Fibroblast of skin of back (primary cell): ENCODE data around the gene USH1C.

ENCODE experiments used
- DNase-seq: peaks from one replicate; pipeline ENCODE4 v3.0.0-alpha.2; 2013

USH1C gene

DNA sequence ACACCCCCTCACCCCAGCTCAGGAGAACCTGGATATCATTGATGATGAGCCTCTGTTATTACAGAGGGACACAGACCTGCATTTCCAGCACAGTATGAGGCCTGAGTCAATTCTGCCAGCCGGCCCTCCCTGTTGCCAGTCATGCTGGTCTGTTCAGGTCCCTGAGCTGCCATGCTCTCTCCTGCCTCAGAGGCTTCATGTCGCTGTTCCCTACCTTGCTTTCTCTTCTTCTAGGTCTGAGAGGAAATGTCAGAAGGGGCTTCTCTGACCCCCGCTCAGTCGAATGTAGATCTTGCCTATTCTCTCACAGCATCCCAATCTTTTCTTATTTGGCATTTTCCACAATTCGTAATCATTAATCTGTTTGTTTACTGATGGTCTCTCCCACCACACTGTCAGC, 45.7 kb downstream of the USH1C start:
- DNase-seq, result no peak

DNA sequence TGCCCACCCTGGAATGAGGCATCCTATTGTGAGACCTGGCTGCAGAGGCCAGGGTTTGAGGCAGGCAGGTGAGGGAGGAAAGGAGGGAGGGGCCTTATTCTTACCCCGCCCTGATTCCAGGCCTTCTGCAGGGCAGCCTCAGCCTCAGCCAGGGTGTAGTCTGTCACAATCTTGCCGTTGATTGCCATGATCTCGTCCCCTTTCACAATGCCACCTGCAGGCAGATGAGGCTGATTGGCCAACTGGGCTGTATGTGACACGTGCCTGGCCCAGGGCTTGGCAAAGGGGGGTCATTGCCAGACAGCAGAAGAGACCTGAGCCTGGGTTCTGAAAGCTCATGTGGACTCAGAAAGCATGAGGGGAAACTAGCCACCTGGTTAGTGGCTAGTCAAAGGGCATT, 46.2 kb downstream of the USH1C start:
- no peak for DNase-seq

DNA sequence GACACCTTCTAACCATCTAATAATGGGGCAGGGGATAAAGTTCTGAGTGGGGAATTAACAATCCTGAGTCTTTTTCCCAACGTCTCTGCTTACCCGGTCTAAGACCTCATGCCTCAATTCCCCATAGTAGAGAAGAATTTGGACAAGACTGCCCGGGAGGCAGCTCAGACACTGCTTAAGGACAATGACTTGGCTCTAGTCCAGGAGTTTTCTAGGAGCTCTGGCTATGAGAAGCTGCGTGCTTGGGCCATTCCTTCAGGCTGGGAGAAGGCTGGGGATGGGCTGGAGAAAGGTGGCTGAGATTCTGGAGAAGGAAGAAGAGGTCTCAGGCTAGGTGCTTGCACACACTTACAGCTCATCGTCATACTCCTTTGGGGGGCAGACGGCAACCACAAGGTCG, 47.8 kb downstream of the USH1C start:
- peak; percentile 16 for DNase-seq

DNA sequence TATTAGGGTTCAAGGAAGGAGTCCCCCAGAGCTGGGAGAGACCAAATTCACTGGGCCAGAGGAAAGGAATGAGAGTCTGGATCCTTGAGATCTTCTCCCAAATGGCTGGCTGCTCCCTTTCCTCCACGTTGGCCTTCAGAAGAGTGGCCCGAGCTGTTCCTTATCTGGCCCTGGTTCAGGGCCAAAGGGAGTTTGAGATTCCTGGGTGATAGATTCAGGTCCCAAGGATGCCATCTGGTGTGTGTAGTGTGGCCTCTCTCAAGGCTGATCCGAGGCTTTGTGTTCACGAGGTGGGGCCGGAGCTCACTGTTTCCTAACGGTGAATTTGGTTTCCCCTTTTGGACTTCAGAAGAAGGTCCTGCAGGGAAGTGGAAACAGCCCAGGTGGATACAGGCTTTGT, 50.2 kb downstream of the USH1C start:
- DNase-seq, result no peak

DNA sequence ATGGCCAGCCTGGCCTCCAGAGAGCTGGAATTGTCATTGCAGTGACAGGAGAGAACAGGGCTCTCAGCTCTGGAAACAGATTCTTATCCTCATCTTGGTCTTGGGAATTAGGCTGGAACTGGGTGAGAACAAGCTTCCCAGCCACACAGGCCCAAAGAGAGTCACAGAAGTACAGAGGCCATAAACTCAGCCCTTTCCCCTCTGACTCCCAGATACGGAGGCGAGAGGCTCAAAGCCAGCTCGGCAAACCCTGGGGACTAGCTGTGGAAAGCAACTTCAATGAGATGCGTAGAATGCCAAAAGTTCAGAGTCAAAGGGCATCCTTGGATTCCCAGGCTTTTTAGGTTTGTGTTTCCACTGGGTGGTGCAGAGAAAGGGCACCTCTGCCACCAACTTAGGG, 53.3 kb downstream of the USH1C start:
- no peak for DNase-seq

DNA sequence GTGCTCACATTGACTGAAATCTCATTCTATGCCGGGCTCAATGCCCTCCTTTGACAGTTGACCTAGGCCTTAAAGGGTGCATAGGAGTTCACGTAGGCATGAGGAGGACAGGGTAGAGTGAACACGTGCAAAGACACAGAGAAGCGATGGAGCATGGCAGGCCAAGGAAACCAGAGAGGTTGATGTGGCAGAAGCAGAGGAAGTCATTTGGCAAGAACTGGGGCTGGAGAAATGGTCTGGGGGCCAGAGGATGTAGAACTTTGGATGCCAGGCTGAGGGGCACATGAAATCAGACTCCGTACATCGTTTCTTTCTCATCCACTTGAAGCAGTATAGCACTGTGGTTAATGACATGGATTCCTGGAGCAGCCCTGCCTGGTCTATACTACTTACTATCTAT, 54.0 kb downstream of the USH1C start:
- DNase-seq, result no peak

DNA sequence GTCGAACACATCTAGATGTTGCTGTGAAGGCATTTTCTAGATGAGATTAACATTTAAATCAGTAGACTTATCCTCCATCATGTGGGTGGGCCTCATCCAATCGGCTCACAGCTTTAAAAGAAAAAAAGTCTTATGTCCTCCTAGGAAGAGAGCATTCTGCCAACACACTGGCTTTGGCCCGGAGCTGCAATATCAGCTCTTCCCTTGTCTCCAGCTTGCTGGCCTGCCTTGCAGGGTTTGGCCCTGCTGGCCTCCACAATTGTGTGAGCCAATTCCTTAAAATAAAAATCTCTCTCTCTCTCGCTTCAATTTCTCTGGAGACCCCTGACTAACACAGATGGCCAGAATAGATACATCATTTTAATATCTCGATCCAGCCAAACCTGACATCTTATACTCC, 54.5 kb downstream of the USH1C start:
- no peak for DNase-seq

DNA sequence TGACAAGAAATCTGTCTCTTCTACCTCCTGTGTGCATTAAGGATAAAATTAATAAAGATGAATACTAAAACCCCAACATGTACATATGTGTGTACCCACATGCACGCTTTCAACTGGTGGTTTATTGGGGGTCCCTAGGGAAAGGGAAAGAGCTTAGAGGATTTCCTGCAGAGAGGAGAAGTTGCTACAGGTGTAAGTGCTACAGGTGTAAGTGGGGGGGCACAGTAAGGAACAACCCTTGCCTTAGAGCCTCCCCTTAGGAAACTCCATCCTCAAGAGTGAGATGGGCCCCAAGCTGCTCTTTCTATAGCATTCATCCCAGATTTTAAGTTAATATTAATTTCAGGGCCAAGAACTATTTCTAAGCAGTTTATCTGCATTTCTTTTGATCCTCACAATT, 55.7 kb downstream of the USH1C start:
- no peak for DNase-seq

DNA sequence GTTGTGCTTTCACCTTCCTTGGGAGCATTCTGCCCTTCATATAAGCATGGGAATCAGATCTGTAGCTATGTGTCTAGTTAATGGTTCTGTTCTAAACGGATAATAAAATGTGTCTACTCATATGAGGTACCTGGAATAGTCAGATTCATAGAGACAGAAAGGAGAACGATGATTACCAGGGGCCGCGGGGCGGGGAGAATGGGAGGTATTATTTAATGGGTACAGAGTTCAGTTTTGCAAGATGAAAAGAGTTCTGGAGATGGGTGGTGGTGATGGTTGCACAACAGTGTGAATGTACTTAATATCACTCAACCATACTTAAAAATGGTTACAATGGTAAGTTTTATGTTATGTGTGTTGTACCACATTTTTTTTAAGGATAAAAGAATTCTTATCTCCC, 57.6 kb downstream of the USH1C start:
- no peak for DNase-seq

DNA sequence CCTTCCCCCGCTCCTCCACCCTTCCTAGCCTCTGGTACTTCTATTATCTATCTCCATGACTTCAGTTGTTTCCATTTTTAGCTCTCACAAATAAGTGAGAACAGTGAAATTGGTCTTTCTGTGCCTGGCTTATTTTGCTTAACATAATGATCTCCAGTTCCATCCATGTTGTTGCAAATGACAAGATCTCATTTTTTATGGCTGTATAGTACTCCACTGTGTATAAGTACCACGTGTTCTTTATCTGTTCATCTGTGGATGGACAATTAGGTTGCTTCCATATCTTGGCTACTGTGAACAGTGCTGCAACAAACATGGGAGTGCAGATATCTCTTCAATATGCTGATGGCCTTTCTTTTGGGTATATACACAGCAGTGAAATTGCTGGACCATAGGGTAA, 60.7 kb downstream of the USH1C start:
- DNase-seq, result no peak

DNA sequence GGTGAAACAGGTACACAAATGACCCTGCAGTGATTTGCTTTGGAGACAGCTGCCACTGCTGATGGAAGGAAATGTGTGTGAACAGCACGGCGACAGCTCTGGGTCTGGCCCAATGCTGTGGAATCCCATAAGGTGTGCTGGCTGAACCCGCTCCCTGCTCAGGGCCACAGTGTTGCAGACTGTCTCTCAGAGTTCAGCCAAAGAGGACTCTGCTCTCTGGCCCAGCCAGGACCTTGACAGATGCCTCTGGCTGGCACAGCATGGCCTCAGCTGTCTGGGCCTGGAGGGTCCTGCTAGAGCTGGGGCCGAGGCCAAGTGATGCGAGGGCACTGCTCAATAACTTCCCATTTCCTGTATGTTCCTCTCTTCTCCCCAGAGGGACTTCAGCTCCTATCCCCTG, 62.3 kb downstream of the USH1C start:
- DNase-seq, result no peak

DNA sequence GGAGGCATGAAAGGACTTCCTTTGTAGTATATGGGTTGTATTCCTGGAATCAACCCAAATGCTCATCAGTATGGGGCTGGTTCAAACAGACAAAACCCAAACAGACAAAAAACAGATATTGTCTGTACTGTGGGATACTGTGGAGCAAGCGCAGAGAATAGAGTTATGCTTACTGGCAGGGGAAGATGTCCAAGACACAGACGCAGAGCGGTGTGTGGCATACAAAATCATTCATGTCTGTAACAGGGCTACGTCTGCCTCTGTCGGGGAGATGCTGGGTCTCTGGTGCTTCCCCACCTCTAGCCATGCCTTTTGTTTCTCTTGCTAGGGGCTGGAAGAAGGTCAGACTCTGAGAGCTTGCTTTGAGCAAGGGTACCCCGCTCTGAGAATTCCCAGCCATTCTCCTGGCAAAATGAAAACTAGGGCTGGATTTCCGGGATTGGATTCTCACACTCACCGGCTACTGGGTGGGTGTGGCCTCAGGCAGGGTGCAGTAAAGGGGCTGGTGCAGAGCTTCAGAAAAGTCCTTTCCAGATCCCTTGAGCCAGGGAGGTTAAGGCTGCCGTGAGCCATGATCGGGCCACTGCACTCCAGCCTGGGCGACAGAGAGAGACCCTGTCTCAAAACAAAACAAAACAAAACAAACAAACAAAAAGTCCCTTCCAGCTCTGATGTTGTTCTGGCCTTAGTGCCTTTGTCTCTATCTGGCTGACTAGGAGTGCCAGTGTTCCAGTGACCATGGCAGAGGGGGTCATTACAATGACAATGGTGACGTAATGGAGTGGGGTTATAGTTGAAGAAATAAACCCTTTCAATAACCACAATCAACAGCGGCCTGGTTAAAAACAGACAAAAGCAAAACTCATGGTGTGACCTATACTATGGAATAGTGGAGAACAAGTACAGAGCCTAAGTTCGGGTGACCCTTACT, 64.7 kb downstream of the USH1C start:
- peak; percentile 13 for DNase-seq

DNA sequence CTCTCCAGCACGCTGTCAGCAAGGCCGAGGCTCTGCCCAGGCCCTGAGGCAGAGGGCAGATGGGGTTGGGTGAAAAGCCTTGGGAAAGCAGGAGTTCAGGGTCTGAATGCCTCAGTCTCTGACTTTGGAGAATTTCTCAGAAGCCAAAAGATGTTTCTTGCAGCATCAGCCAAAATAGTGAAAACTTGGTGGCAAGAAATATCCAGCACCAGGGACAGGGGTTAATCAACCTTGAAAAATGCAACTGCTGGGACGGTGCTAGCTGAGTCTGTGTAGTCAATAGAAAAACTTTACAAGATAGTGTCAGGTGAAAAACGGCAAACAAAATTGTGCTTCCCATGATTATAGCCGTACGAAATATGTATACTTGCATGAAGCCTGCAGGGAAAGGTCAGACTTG, 66.1 kb downstream of the USH1C start:
- no peak for DNase-seq

DNA sequence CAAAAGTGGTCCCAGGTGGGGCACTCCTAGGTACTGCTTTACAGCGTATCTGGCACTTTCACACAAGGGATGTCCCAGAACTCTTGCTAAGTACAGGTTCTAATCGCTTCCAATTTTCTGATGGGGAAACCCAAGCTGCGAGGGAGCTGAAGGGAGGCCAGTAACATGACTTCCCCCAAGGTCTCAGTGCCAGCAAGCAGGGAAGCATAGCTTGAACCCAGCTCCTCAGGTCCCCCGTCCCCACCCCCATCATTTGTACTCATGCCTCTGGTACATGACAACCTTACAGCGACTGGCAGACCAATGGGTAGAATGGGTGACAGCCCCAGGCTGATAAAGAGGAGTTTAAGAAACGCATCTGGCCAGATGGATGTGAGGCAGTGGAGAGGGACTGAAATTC, 66.9 kb downstream of the USH1C start:
- no peak for DNase-seq

DNA sequence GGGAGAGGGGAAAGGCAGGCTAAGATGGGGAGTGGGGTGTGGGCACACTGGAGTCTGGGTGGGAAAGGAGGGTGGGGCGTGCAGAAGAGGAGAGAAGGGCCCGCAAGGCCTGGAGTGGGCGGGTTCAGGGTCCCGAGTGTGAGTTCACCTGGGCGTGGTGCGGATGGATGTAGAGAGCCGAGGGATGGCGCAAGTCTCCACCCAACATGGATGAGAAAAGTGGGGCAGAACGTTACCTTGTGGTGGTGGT, 67.2 kb downstream of the USH1C start:
- DNase-seq, result no peak

DNA sequence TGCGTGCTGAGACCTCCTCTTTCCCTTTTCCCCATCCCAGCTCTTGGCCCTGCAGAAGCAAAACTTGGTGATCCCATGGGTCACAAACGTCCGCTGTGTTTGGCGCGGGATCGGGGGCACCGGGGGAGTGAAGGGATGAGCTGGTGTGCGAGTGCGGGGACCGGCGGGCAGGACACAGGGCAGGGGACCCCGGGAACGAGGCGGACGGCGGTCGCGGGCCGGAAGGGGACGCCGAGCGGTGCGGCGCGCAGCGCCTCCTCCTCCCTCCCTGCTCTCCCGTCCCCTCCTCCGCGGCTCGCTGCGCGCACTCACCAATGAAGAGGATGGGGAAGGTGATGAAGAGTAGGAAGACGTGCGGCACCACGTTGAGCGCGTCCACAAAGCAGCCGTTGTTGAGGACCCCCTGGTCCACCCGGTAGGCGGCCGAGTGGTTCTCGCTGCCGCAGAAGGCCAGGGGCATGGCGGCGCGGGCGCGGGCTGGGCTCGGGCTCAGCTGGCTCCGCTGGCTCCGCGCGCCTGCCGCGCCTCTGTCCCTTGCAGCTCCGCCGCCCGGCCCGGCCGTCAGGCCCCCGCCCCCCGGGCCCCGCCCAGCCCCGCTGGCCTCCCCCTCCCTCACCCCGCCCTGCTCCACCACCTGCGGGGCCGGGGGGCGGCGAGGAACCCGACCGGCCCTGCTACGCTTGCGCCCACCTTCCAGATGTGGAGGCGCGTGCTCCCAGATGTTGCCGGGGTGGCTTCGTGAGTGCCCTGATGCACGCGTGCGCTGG, 67.7 kb downstream of the USH1C start, which contains the start of gene ABCC8:
Gene ABCC8 (minus strand): TSS at position 529 of the 767 bp plus-strand sequence. CDS start 69 bp downstream, at position 460.
- no peak for DNase-seq

DNA sequence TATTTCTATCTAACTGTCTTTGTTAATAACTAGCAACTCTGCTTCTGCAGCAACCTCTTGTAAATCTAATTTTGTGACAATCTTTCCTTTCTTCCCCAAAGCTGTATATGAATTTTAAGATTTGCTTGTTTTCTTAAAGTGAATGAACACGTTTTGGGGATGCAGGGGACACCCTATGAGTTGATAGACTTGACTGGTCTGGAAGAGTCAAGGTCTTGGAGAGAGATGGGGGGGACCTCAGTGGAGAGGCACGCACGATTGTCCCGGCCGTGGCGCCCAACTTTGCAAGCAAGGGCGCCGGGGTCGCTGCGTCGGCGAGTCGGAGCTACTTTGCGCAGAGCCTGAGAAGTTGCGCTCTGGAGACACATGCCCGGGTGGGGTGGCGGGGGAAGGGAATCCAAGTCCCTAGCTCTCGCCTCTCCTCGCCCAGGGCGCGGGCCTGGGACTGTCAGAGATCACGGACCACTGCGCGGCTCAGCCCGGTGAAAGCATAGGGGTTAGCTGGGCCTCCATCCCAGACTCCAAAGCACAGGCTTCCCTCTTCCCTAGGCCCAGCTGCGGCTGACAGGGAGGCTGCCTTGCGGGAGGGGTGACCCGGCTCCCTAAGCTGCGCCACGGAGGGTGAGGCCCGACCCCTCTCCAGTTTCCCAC, 68.4 kb downstream of the USH1C start:
- DNase-seq, result no peak

DNA sequence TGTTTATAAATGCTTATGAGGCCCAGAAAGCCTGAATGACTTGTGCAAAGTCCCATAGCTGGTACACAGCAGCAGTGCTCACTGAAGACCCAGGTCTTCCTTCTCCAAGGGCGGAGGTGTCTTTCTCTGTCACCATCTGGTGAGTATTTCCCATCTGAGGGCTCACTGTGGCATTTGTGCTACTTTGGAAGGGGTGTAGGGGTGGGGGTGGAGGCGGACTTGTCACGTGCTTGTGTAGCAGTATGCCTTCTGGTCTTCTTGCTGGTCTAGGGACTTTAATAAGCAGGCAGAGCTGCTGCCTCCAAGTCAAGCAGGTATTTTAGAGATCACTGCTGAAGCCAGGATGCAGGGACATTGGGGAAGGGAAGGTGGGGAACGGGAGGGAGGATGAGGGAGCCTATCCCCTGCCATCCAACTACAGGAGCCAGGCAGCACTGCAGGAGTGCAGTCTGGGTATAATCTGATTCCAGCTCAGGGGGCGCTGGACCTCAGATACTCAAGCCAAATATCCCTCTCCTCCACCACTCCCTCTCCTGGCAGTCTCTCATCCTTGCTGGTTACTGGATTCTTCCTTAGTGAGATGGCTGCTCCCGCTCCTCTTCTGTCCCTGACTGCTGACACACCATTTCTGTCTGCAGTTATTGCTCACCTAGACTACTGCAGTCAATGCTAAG, 71.0 kb downstream of the USH1C start:
- DNase-seq, result peak; percentile 3

DNA sequence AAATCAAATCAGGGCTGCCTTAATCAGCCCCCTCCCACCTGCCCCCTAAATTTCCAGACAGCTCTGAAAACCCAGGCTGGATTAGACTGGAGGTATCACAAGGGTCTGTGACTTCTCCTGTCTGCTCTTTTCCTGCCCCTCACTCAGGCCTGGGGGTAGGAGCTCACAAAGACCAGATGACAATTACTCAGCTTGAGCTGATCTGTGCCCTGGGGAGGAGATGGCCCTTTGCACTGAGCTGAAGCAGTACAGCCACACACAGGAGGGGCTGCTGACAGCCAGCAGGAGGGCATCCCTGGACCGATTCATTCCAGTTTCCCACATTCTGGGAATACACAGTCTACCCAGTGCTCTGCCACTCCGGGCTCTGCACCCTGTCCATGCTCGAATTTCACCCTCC, 71.7 kb downstream of the USH1C start:
- no peak for DNase-seq

DNA sequence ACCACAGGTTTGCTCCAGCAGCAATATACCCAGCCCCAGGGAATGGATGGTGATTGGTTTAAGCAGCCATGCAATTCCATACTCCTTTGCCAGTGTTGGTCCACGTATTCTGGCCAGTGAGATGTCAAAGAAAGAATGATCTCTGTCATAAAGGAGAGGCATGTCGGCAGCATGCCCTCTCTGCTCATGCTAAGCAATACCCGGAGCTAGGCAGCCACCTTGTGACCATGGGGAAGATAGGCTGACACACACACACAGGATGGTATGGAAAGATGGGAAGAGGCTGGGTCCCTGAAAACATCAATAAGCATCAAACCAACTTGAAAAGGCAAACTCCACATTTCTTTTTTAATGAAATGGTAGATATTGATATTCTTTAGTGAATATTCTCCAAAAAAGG, 72.7 kb downstream of the USH1C start:
- no peak for DNase-seq

DNA sequence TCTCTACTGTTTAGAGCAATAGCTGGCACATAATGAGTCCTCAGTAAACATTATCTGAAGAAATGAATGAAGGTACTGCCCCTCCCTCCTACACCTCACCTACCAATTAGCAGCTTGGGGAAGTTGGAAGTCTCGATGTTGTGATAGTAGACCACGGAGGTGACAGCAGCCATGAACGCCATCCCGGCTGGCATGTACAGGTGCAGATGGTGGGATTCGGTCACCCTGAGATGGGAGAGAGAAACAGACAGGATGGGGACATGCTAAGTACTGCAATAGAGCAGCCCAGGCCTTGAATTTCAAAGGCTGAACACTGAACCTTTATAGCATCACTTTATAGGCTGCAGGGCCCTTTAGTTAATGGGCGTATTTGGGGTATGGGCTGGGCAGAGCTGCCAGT, 74.2 kb downstream of the USH1C start:
- DNase-seq, result no peak

DNA sequence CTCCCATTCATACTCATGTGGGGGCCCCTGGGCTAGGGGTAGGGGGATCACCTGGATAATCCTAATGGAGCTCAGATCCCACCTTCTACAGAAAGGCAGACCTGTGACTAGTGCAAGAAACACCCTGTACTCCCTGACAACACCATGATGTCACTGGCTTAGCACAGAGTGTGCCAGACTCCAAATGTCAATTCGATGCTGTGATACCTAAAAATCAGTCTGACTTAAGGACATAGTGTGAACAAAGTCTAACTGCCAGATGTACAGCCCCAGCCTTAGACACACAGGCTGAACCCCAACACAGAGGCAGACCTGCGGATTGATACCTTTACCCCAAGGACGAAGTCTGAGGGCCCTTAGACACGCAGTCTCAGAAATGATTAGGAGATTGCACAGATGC, 76.1 kb downstream of the USH1C start:
- no peak for DNase-seq

DNA sequence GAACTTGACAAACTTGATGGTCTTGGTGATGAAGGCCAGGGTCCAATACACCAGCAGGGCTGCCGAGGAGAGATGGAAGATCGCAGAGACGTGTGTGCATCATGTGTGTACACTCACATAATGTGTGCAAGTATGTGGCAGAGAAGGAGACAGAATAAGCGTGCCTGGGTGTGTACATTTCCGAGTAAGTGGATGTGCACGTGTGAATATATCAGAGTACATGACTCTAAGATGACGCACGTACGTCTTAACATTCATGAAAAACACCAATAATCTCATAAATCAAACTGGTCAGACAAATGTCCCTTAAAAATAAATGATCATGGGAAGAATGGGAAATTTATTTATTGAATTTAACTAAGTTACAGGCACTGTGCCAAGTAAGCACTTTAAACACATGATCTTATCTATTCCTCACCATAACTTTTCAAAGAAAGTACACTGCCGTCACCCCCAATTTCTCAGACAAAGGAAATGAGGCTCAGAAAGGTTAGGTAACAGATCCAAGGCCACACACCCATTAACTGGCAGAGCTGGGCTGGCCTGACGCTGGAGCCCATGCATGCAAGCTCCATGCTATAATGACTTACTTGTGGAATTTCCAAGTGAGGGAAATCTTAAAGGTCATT, 80.6 kb downstream of the USH1C start:
- no peak for DNase-seq
